Stomach (tissue), 9 donors: Measurements from ENCODE around the gene PCSK1N. TPM values are rescaled to one million over a fixed set of nuclear protein-coding genes. Genes with fewer than 3 reads are reported as not detected.

Source experiments
- DNase-seq, 2 donors: peaks; one replicate each; pipeline versions ENCODE4 v3.0.0 to v3.0.0-alpha.2; 2013 to 2019
- H3K27ac ChIP-seq, 5 donors: fragments of 200-600 bp in 4 of 5; sonication (generic) in 4 of 5; one replicate each; pipeline ENCODE4 v1.5.1; 2013 to 2019; ENCODE audit warnings: mild to moderate bottlenecking in 1 of 5, moderate library complexity in 1 of 5
- H3K27me3 ChIP-seq, 3 donors: fragments of 200-600 bp; sonication (generic); one replicate each; pipeline ENCODE4 v1.5.1; 2017 to 2019; ENCODE audit warnings: mixed run types in 1 of 3
- H3K36me3 ChIP-seq, 4 donors: fragments of 200-600 bp; sonication (generic); 1 replicate in 3 of 4; 2 replicates in 1 of 4; pipeline ENCODE4 v1.5.1; 2016 to 2019
- H3K4me1 ChIP-seq, 4 donors: fragments of 200-600 bp; sonication (generic); one replicate each; pipeline ENCODE4 v1.5.1; 2016 to 2019
- H3K4me3 ChIP-seq, 4 donors: fragments of 200-600 bp; sonication (generic) in 3 of 4; one replicate each; pipeline ENCODE4 v1.5.1; 2016 to 2019; ENCODE audit warnings: mild to moderate bottlenecking in 1 of 4
- H3K9me3 ChIP-seq, 4 donors: fragments of 200-600 bp; sonication (generic); one replicate each; pipeline ENCODE4 v1.5.1; 2016 to 2019
- EP300 ChIP-seq: sonication (generic); formaldehyde crosslinking; IDR thresholded peaks from one replicate; pipeline ENCODE4 v1.6.1; 2017; ENCODE audit warnings: antibody characterized with exemption
- POLR2A ChIP-seq, 4 donors: fragments of 450-650 bp; IDR thresholded peaks; one replicate each; pipeline ENCODE4 v1.6.1; 2016; ENCODE audit warnings: antibody characterized with exemption in 4 of 4, control low read depth in 2 of 4, mild to moderate bottlenecking in 1 of 4, moderate library complexity in 1 of 4
- POLR2AphosphoS5 ChIP-seq, 3 donors: sonication (generic); formaldehyde crosslinking; IDR thresholded peaks; one replicate each; pipeline ENCODE4 v1.6.1; 2016; ENCODE audit warnings: antibody characterized with exemption in 3 of 3
- WGBS, 5 donors: extraction: QIAGEN DNeasy Blood & Tissue Kit in 3 of 5; methylation state at CpG; one replicate each; pipeline versions ENCODE4 v1.1.5 to v1.1.7; 2013 to 2018; 5-methylcytosine and 5-hydroxymethylcytosine counted together
- intact Hi-C: fragments of 100-400 bp; cut with DNase I; formaldehyde crosslinking; loops from one replicate; pipeline ENCODE4 v1.15.1; 2023; ENCODE audit warnings: low total_unique reads
- polyA plus RNA-seq, 3 donors: library from polyadenylated mRNA; stranded (reverse); fragments of 200-250 nt; gene quantifications; one replicate each; pipeline ENCODE4 v1.2.3, GENCODE V29; 2013
- total RNA-seq, 5 donors: library from RNA; depleted of rRNA; stranded (reverse); fragments of >200 nt; gene quantifications; one replicate each; pipeline versions ENCODE4 v1.1.0 to v1.2.3, GENCODE V29; 2014 to 2016
- TF ChIP-seq, protein P1 (sequence below), 7 experiments: fragments of 450-650 bp in 4 of 7; fragments of 200-600 bp in 3 of 7; sonication (generic) in 3 of 7; IDR thresholded peaks; one replicate each; pipeline ENCODE4 v1.5.1; 2016 to 2019; ENCODE audit warnings: antibody characterized with exemption in 7 of 7, control low read depth in 2 of 7, mild to moderate bottlenecking in 1 of 7
- donor health status: healthy with polysubstance abuse.
- donor health status: Bipolar disorder and iron deficiency.
- donor health status: healthy.

The PCSK1N gene
- total and polyA plus RNA-seq, 8 donors: 1.3 to 46.6 (median 12.7) TPM

DNA sequence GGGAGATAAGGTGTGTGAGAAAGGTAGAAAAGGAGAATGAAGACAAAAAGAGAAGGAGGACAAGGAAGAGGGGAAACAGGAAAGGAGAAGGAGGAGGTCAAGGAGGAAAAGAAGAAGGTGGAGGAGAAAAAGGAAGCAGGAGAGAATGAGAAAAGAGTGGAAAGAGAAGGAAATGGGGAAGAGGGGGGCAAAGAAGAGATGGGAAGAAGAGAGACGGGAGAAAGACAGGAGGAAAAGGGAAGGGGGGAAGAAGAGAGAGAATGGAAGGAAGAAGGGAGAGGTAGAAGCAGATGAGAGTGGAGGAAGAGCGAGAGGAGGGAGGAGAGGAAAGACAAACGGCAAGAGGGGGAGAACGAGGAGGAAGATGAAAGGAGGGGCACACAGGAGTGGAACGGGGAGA lies 44.9 kb downstream of the PCSK1N start:
- intact Hi-C loops: no loop called here

DNA sequence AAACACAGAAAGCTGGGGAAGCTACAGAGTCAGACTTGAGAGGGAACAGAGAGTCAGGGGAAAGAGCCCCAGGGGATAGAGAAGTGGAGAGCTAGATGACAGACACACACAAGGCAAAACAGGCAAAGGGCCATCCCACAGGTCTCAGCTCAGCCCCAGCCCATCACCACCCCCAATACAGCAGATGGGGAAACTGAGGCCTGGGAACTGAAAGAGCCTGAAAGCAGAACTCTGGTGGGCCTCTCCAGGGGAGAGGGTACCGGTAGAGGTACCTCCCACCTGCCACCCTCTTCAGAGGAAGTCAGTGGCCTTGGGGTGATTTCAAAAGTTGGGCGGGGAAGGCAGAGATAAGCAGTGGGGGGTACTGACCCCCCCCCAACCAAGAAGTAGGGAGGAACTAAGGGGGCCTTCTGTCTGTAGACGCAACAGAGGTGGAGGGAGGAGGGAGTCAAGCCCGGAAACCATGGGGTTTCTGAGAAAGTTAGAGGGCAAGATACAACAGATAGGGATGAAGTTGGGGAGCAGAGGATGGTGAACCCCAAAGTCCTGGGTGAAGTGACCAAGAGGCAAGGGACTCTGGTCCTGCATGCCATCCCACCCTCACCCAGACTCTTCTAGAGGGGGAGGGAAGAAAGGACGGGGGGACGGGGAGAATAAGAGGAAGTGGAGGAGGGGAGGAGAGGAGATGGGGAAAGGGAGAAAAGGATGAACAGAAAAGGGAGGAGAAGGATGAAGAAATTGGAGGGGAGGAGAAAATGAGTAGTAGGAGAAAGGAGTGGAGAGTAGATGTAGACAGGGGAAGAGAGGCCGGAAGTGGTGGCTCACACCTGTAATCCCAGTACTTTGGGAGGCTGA lies 45.8 kb downstream of the PCSK1N start:
- Histone ChIP-seq H3K27ac (no peak overlapping the region), H3K9me3 (no peaks in the 10 kb centered on the region), H3K4me1 (no peaks in the 10 kb centered on the region), H3K4me3 (no peak overlapping the region), H3K27me3 (peaks cover 0 to 19% (median 17%) of the 10 kb centered on the region in 3 donors), H3K36me3 (no peaks in the 10 kb centered on the region)
- no peak for DNase-seq
- 49 to 76% (median 63%) methylated on average over 5 to 7 of the region's 7 CpGs for whole genome bisulfite sequencing, 5 donors
- intact Hi-C loops: no loop called here
- TF ChIP-seq POLR2A (IDR thresholded peaks at IDR 0.05) (no peak), POLR2AphosphoS5 (IDR thresholded peaks at IDR 0.05) (no peak), EP300 (no peak)
- TF ChIP-seq, protein P1, sequence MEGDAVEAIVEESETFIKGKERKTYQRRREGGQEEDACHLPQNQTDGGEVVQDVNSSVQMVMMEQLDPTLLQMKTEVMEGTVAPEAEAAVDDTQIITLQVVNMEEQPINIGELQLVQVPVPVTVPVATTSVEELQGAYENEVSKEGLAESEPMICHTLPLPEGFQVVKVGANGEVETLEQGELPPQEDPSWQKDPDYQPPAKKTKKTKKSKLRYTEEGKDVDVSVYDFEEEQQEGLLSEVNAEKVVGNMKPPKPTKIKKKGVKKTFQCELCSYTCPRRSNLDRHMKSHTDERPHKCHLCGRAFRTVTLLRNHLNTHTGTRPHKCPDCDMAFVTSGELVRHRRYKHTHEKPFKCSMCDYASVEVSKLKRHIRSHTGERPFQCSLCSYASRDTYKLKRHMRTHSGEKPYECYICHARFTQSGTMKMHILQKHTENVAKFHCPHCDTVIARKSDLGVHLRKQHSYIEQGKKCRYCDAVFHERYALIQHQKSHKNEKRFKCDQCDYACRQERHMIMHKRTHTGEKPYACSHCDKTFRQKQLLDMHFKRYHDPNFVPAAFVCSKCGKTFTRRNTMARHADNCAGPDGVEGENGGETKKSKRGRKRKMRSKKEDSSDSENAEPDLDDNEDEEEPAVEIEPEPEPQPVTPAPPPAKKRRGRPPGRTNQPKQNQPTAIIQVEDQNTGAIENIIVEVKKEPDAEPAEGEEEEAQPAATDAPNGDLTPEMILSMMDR (IDR thresholded peaks at IDR 0.05): no peak

More for the DNA sequence above, 44.9 kb downstream of the PCSK1N start:
- H3K4me3 ChIP-seq: no peak overlapping the region
- no peak overlapping the region for H3K27ac ChIP-seq
- H3K4me1 ChIP-seq: no peaks in the 10 kb centered on the region
- 56 to 67% (median 62%) methylated on average over 5 of the region's 5 CpGs for WGBS, 5 donors
- H3K27me3 ChIP-seq: peaks cover 0 to 19% (median 17%) of the 10 kb centered on the region in 3 donors
- TF ChIP-seq POLR2AphosphoS5 (IDR thresholded peaks at IDR 0.05): no peak
- no peak for TF ChIP-seq EP300
- no peak for TF ChIP-seq POLR2A (IDR thresholded peaks at IDR 0.05)
- TF ChIP-seq, protein P1 (IDR thresholded peaks at IDR 0.05): no peak
- DNase-seq: no peak
- H3K9me3 ChIP-seq: no peaks in the 10 kb centered on the region
- no peaks in the 10 kb centered on the region for H3K36me3 ChIP-seq

DNA sequence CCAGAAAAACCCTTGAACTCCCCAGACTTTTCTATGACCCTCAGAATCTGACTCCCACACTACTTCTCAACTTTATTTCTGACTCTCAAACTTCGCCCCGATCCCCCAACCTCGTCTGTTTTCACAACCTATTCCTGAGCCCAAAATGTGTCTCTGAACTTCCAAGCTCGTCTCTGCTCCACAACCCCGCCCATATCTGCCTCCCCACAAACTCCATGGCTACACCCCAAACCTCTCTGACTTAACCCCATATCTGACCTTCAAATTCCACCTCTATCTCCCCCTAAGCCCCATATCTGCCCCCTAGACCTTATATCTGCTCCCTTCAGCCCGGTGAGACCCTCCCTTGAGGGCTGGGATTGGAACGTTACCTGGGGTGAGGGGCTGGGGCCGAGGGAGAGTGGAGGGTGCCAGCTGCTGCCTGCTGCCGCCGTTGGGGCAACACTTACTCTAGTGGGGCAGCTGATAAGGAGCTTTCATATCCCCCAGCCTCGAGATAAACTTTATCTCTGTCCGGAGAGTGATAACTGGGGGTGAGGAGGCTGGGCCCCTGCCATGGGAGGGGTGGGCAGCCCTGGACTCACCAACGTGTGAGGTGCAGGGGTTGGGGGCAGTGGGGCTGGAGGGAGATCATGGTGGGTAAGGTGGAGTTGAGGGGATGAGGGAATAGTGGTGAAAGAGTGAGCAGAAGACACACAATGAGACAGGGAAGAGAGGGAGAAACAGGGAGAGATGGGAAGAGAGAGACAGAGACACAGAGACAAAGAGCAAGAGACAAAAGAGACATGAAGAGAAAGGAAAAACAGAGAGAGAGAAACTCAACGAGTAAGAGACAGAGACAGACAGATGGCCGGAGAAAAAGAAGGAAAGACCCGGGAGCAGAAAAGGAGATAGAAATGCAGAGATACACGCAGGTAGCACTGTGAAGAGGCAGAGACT lies 47.6 kb downstream of the PCSK1N start:
- Histone ChIP-seq H3K27ac (no peak overlapping the region), H3K4me3 (no peak overlapping the region), H3K9me3 (peaks cover 0 to under 1% (median 0%) of the 10 kb centered on the region in 4 donors), H3K36me3 (no peaks in the 10 kb centered on the region), H3K4me1 (no peaks in the 10 kb centered on the region), H3K27me3 (peaks cover 0 to 19% (median 17%) of the 10 kb centered on the region in 3 donors)
- no peak for TF ChIP-seq POLR2A (IDR thresholded peaks at IDR 0.05)
- TF ChIP-seq, protein P1 (IDR thresholded peaks at IDR 0.05): no peak
- TF ChIP-seq EP300: no peak
- no peak for TF ChIP-seq POLR2AphosphoS5 (IDR thresholded peaks at IDR 0.05)
- intact Hi-C loops: no loop called here
- no peak for DNase-seq
- WGBS, 5 donors: 45 to 52% (median 45%) methylated on average over 14 to 17 of the region's 17 CpGs

DNA sequence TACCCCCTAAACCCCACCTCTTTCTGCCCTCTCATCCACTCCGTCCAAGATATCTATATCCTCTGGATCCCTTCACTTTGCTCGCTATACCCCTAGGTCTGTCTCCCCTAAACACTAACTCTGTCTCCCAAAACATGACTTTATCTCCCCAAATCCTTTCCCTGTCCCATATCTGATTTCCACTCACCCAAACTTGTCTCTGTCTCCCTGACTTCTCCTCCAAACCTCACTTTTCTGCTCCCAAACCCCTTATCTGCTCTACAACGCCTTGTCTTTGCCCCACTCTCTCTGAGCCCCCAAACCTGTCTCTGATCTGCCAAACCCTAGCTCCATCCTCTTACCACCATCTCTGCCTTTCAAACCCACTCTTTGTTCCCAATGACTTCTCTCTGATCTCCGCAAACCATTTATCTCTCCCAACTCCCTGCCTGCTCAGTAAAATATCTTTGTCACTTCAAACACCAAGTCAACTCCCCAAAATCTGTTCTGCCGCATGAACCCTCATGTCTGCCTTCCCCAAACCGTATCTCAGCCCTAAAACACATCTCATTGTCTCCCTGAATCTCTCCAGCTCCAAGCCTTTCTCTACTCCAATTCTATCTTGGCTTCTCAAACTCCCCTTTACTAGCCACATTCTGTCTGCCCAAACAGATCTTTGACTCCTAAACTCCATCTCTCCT lies 48.4 kb downstream of the PCSK1N start:
- H3K4me1 ChIP-seq: no peaks in the 10 kb centered on the region
- TF ChIP-seq, protein P1 (IDR thresholded peaks at IDR 0.05): no peak
- TF ChIP-seq POLR2AphosphoS5 (IDR thresholded peaks at IDR 0.05): no peak
- no peak for DNase-seq
- H3K9me3 ChIP-seq: peaks cover 0 to 3% (median 0%) of the 10 kb centered on the region in 4 donors
- H3K36me3 ChIP-seq: no peaks in the 10 kb centered on the region
- H3K4me3 ChIP-seq: no peak overlapping the region
- peaks cover 0 to 19% (median 17%) of the 10 kb centered on the region in 3 donors for H3K27me3 ChIP-seq
- 64 to 79% (median 76%) methylated on average over 5 to 6 of the region's 6 CpGs for WGBS, 5 donors
- H3K27ac ChIP-seq: no peak overlapping the region
- intact Hi-C loops: no loop called here
